HCT116 (cell line): ENCODE results near the gene SLAMF8. TPM values are rescaled to one million over a fixed set of nuclear protein-coding genes. Genes with fewer than 3 reads are reported as not detected.

Source experiments
- ATAC-seq: fragments of 200-7000 bp; cut with Tn5 transposase; 2 replicates; pipeline ENCODE4 v1.9.1; 2020; ENCODE audit warnings: mild to moderate bottlenecking, moderate library complexity
- BruUV-seq: library from RNA; stranded (reverse); fragments of 400-500 nt; replicated peaks from 2 replicates; lab custom pipeline; 2021; lab: Mats Ljungman, UMichigan
- CTCF ChIA-PET: fragments of 300-600 bp; sonication (Branson Sonifier 250); formaldehyde crosslinking; loops from one replicate; lab custom pipeline; 2021; ENCODE audit warnings: antibody characterized with exemption; lab: Charles Lee
- POLR2A ChIA-PET: fragments of 300-600, 350-600 bp; sonication (Branson Sonifier 250); formaldehyde crosslinking; loops from one replicate; lab custom pipeline; 2021; ENCODE audit warnings: antibody characterized with exemption; lab: Charles Lee
- RAD21 ChIA-PET, 2 experiments: fragments of 300-600 bp; sonication (Branson Sonifier 250); formaldehyde crosslinking; loops; one replicate each; lab custom pipeline; 2023; ENCODE audit warnings: low total read pairs in 2 of 2; ENCODE audit not compliant: uncharacterized antibody in 2 of 2, unreplicated experiment in 2 of 2, low non-redundant PET in 1 of 2; lab: Charles Lee
- DNase-seq: peaks from one replicate; pipeline ENCODE4 v3.0.0-alpha.2; 2010; ENCODE audit warnings: low read depth, low spot score
- H2AFZ ChIP-seq: fragments of 200-600 bp; shearing (Covaris generic), sonication (generic); 2 replicates; pipeline ENCODE4 v1.6.1; 2017; ENCODE audit warnings: low read depth, mixed run types, mixed read lengths, antibody characterized with exemption, low read length; ENCODE audit not compliant: poor library complexity, severe bottlenecking
- H3K27ac ChIP-seq: 2 replicates; pipeline ENCODE4 v1.5.1; 2012; ENCODE audit warnings: low read depth, low read length
- H3K27me3 ChIP-seq: fragments of 200-600 bp; sonication (generic); 2 replicates; pipeline ENCODE4 v1.6.1; 2016; ENCODE audit warnings: mixed run types, low read length, mixed read lengths; ENCODE audit not compliant: insufficient read depth
- H3K36me3 ChIP-seq, 2 experiments: fragments of 200-500 bp in 1 of 2; fragments of 200-600 bp in 1 of 2; sonication (Bioruptor generic) in 1 of 2; sonication (generic) in 1 of 2; 2 replicates each; pipeline versions ENCODE4 v1.5.1 to v1.6.1; 2014 to 2016; ENCODE audit warnings: low read length in 2 of 2, inconsistent platforms in 1 of 2, mixed read lengths in 1 of 2, mixed run types in 1 of 2; ENCODE audit not compliant: insufficient read depth in 2 of 2, control insufficient read depth in 1 of 2
- H3K4me1 ChIP-seq, 2 experiments: fragments of 200-600 bp in 1 of 2; sonication (generic) in 1 of 2; 2 replicates each; pipeline versions ENCODE4 v1.5.1 to v1.6.1; 2012 to 2017; ENCODE audit warnings: low read length in 2 of 2, inconsistent platforms in 1 of 2, mild to moderate bottlenecking in 1 of 2, mixed read lengths in 1 of 2, mixed run types in 1 of 2, moderate library complexity in 1 of 2; ENCODE audit not compliant: insufficient read depth in 2 of 2, control insufficient read depth in 1 of 2
- H3K4me2 ChIP-seq: fragments of 200-600 bp; sonication (generic); 2 replicates; pipeline ENCODE4 v1.6.1; 2017; ENCODE audit warnings: mixed run types, low read length, mixed read lengths
- H3K4me3 ChIP-seq, 2 experiments: fragments of 200-600 bp in 1 of 2; sonication (generic) in 1 of 2; replicated peaks in 1 of 2; 2 replicates each; pipeline ENCODE4 v1.5.1; 2011 to 2016; ENCODE audit warnings: low read length in 2 of 2, control low read depth in 1 of 2, low read depth in 1 of 2, mild to moderate bottlenecking in 1 of 2, mixed read lengths in 1 of 2, mixed run types in 1 of 2
- H3K79me2 ChIP-seq: fragments of 200-600 bp; sonication (generic); 2 replicates; pipeline ENCODE4 v1.6.1; 2017; ENCODE audit warnings: mild to moderate bottlenecking, mixed run types, low read length, moderate library complexity, mixed read lengths; ENCODE audit not compliant: insufficient read depth
- H3K9ac ChIP-seq: fragments of 200-600 bp; sonication (generic); 2 replicates; pipeline ENCODE4 v1.6.1; 2016; ENCODE audit warnings: low read length, mixed read lengths
- H3K9me2 ChIP-seq: fragments of 200-600 bp; sonication (generic), shearing (Covaris generic); 2 replicates; pipeline ENCODE4 v1.6.1; 2017; ENCODE audit warnings: mixed run types, mild to moderate bottlenecking, moderate library complexity; ENCODE audit not compliant: insufficient read depth
- H3K9me3 ChIP-seq, 2 experiments: fragments of 200-500 bp in 1 of 2; fragments of 200-600 bp in 1 of 2; sonication (Bioruptor generic) in 1 of 2; sonication (generic) in 1 of 2; 2 replicates each; pipeline ENCODE4 v1.6.1; 2014 to 2017; ENCODE audit warnings: low read length in 2 of 2, mixed read lengths in 2 of 2, inconsistent platforms in 1 of 2, low read depth in 1 of 2, mild to moderate bottlenecking in 1 of 2, mixed run types in 1 of 2, moderate library complexity in 1 of 2; ENCODE audit not compliant: control insufficient read depth in 1 of 2, insufficient read depth in 1 of 2
- H4K20me1 ChIP-seq: fragments of 200-600 bp; sonication (generic), shearing (Covaris generic); 2 replicates; pipeline ENCODE4 v1.6.1; 2017; ENCODE audit warnings: mixed run types, mild to moderate bottlenecking, moderate library complexity; ENCODE audit not compliant: insufficient read depth
- CBX3 ChIP-seq: IDR thresholded peaks from 2 replicates; pipeline ENCODE4 v1.6.1; 2012; ENCODE audit warnings: low read depth
- EGR1 ChIP-seq: IDR thresholded peaks from 2 replicates; pipeline ENCODE4 v1.6.1; 2012; ENCODE audit warnings: low read depth
- FOSL1 ChIP-seq: IDR thresholded peaks from 2 replicates; pipeline ENCODE4 v1.6.1; 2012; ENCODE audit warnings: low read depth
- ZBTB33 ChIP-seq: IDR thresholded peaks from 2 replicates; pipeline ENCODE4 v1.6.1; 2011; ENCODE audit warnings: mild to moderate bottlenecking, low read length, moderate library complexity; ENCODE audit not compliant: insufficient replicate concordance; ENCODE audit errors: extremely low read depth
- ZFX ChIP-seq: fragments of 450-650 bp; IDR thresholded peaks from 2 replicates; pipeline ENCODE4 v1.6.1; 2017
- ZNF274 ChIP-seq: fragments of 200-500 bp; sonication (Bioruptor generic); IDR thresholded peaks from 2 replicates; pipeline ENCODE4 v1.6.1; 2014; ENCODE audit warnings: mild to moderate bottlenecking, low read depth, low read length, inconsistent platforms
- intact Hi-C: fragments of 100-400 bp; cut with micrococcal nuclease; formaldehyde crosslinking; loops from 2 replicates; pipeline ENCODE4 v1.10.0; 2022
- total RNA-seq: library from RNA; stranded (reverse); gene quantifications from one replicate; pipeline ENCODE4 v1.2.1, GENCODE V29; 2021; ENCODE audit not compliant: unreplicated experiment
- TF ChIP-seq, protein P1 (sequence below), 3 experiments: fragments of 200-600 bp in 1 of 3; sonication (generic) in 1 of 3; IDR thresholded peaks in 2 of 3; conservative IDR thresholded peaks in 1 of 3; 2 replicates each; pipeline ENCODE4 v1.5.1; 2012 to 2017; ENCODE audit warnings: low read depth in 2 of 3, low read length in 2 of 3, antibody characterized with exemption in 1 of 3, borderline replicate concordance in 1 of 3, control low read depth in 1 of 3, mild to moderate bottlenecking in 1 of 3, mixed read lengths in 1 of 3, mixed run types in 1 of 3, moderate library complexity in 1 of 3; ENCODE audit not compliant: insufficient read depth in 1 of 3

SLAMF8 gene
- total RNA-seq, 1 experiment from 2014 or later: not detected

- RAD21 ChIA-PET: no interaction called here
- H3K27me3 ChIP-seq: peaks cover 13% of the 10 kb centered on the region; the same call in 1 of the 2 replicates
- TF ChIP-seq CBX3: no peak
- TF ChIP-seq ZBTB33: no peak
- no peak for TF ChIP-seq FOSL1
- TF ChIP-seq ZNF274: no peak
- TF ChIP-seq ZFX: no peak
- TF ChIP-seq EGR1: no peak
- TF ChIP-seq, protein P1, sequence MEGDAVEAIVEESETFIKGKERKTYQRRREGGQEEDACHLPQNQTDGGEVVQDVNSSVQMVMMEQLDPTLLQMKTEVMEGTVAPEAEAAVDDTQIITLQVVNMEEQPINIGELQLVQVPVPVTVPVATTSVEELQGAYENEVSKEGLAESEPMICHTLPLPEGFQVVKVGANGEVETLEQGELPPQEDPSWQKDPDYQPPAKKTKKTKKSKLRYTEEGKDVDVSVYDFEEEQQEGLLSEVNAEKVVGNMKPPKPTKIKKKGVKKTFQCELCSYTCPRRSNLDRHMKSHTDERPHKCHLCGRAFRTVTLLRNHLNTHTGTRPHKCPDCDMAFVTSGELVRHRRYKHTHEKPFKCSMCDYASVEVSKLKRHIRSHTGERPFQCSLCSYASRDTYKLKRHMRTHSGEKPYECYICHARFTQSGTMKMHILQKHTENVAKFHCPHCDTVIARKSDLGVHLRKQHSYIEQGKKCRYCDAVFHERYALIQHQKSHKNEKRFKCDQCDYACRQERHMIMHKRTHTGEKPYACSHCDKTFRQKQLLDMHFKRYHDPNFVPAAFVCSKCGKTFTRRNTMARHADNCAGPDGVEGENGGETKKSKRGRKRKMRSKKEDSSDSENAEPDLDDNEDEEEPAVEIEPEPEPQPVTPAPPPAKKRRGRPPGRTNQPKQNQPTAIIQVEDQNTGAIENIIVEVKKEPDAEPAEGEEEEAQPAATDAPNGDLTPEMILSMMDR (IDR thresholded peaks at IDR 0.05 in 2 of 3, conservative IDR thresholded peaks at IDR 0.05 in 1 of 3; ENCODE audit: borderline replicate concordance in 1 of 3, insufficient read depth in 1 of 3, low read depth in 2 of 3, low read length in 2 of 3): no peak
- TF ChIP-seq, all 23 proteins: peak for 0
- H3K9me3 ChIP-seq: no peaks in the 10 kb centered on the region
- ATAC-seq (no peak), DNase-seq (no peak)
- no peaks in the 10 kb centered on the region for H3K36me3 ChIP-seq
- ChIA-PET POLR2A (no interaction called here), CTCF (interaction anchor here (1.3 kb wide), 1 partner anchor 17 kb away, joined by 6 read pairs; no protein-coding TSS in a partner anchor)
- H3K9me2 ChIP-seq: no peaks in the 10 kb centered on the region
- H3K27ac ChIP-seq: no peak overlapping the region
- H4K20me1 ChIP-seq: no peaks in the 10 kb centered on the region
- no peak overlapping the region for H3K4me2 ChIP-seq
- no peaks in the 10 kb centered on the region for H3K79me2 ChIP-seq
- BruUV-seq: no TSS peak
- H3K4me3 ChIP-seq: no peak overlapping the region
- intact Hi-C loops: no loop called here
- no peaks in the 10 kb centered on the region for H3K4me1 ChIP-seq
- no peak overlapping the region for H3K9ac ChIP-seq
- no peak overlapping the region for H2AFZ ChIP-seq
Observed at GRCh38 chr1:159815926-159816325, 10.7 kb upstream of the SLAMF8 start.
